ENCODE measurements around the gene BCL11A.

DNA sequence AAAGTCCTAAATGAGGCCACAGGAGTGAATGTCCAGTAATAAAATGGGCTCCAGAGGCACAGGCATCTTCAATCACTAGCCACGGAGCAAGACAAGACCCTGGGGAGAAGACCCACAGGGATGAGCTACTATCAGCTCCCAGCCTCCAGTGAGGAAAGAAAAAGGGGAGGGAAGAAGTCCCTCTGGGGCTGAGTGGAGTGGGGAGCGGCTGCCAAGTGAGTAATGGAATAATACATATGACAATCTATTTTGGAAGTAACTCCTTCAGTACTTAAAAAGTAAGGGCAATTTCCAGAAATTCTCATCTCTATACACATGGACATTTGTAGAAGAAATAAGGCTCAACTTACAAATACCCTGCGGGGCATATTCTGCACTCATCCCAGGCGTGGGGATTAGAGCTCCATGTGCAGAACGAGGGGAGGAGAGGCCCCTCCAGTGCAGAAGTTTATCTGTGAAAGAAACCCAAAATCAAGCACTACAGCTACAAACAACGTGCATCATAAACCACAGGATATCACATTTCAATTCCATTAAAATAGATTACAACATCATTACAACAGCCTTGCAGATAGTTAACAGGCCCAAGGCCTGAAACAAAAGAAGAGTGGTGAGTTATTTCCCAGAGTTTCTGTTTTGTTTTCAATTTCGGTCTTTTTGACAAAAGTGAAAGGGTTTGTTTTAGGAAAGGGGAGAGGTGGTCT lies 84.9 kb downstream of the BCL11A start:
- TF ChIP-seq ESRRA (IDR thresholded peaks at IDR 0.05; ENCODE audit: borderline replicate concordance, low read length) (no peak), KDM1A (IDR thresholded peaks at IDR 0.05; ENCODE audit: low read depth) (no peak), POLR2A (IDR thresholded peaks at IDR 0.05; ENCODE audit: low read length) (no peak), SMC3 (IDR thresholded peaks at IDR 0.05) (no peak), EP300 (IDR thresholded peaks at IDR 0.05) (no peak), MYC (IDR thresholded peaks at IDR 0.05; ENCODE audit: borderline replicate concordance, low read length) (no peak), NR3C1 (IDR thresholded peaks at IDR 0.05) (no peak), HES2 (IDR thresholded peaks at IDR 0.05) (no peak), E2F6 (IDR thresholded peaks at IDR 0.05; ENCODE audit: borderline replicate concordance, low read depth) (no peak), TP53 (CRISPR knock-in tag; IDR thresholded peaks at IDR 0.05) (no peak), JUNB (IDR thresholded peaks at IDR 0.05) (no peak), CBX2 (IDR thresholded peaks at IDR 0.05; ENCODE audit: borderline replicate concordance, low read depth) (no peak), JUN (IDR thresholded peaks at IDR 0.05) (no peak)
- TF ChIP-seq, protein P1, sequence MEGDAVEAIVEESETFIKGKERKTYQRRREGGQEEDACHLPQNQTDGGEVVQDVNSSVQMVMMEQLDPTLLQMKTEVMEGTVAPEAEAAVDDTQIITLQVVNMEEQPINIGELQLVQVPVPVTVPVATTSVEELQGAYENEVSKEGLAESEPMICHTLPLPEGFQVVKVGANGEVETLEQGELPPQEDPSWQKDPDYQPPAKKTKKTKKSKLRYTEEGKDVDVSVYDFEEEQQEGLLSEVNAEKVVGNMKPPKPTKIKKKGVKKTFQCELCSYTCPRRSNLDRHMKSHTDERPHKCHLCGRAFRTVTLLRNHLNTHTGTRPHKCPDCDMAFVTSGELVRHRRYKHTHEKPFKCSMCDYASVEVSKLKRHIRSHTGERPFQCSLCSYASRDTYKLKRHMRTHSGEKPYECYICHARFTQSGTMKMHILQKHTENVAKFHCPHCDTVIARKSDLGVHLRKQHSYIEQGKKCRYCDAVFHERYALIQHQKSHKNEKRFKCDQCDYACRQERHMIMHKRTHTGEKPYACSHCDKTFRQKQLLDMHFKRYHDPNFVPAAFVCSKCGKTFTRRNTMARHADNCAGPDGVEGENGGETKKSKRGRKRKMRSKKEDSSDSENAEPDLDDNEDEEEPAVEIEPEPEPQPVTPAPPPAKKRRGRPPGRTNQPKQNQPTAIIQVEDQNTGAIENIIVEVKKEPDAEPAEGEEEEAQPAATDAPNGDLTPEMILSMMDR (IDR thresholded peaks at IDR 0.05): no peak
